Measurements from ENCODE around the gene HDAC4.

HDAC4 gene

GRCh38 chr2:239068411-239068810 lies 332.4 kb downstream of the HDAC4 start:
- no peaks in the 10 kb centered on the region for H3K9me3 ChIP-seq
- TF ChIP-seq, protein P1, sequence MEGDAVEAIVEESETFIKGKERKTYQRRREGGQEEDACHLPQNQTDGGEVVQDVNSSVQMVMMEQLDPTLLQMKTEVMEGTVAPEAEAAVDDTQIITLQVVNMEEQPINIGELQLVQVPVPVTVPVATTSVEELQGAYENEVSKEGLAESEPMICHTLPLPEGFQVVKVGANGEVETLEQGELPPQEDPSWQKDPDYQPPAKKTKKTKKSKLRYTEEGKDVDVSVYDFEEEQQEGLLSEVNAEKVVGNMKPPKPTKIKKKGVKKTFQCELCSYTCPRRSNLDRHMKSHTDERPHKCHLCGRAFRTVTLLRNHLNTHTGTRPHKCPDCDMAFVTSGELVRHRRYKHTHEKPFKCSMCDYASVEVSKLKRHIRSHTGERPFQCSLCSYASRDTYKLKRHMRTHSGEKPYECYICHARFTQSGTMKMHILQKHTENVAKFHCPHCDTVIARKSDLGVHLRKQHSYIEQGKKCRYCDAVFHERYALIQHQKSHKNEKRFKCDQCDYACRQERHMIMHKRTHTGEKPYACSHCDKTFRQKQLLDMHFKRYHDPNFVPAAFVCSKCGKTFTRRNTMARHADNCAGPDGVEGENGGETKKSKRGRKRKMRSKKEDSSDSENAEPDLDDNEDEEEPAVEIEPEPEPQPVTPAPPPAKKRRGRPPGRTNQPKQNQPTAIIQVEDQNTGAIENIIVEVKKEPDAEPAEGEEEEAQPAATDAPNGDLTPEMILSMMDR (IDR thresholded peaks at IDR 0.05), result no peak
- no peak overlapping the region for H3K27ac ChIP-seq
- peaks cover 95% of the 10 kb centered on the region for H3K36me3 ChIP-seq
- H3K4me3 ChIP-seq (ENCODE audit: low read depth in 1 of 2, low read length in 1 of 2), result no peak overlapping the region
- H3K4me1 ChIP-seq (ENCODE audit: control insufficient read depth in 1 of 2, insufficient read depth in 1 of 2, low read depth in 1 of 2, low read length in 1 of 2), result no peaks in the 10 kb centered on the region
- H3K27me3 ChIP-seq, result no peaks in the 10 kb centered on the region

DNA sequence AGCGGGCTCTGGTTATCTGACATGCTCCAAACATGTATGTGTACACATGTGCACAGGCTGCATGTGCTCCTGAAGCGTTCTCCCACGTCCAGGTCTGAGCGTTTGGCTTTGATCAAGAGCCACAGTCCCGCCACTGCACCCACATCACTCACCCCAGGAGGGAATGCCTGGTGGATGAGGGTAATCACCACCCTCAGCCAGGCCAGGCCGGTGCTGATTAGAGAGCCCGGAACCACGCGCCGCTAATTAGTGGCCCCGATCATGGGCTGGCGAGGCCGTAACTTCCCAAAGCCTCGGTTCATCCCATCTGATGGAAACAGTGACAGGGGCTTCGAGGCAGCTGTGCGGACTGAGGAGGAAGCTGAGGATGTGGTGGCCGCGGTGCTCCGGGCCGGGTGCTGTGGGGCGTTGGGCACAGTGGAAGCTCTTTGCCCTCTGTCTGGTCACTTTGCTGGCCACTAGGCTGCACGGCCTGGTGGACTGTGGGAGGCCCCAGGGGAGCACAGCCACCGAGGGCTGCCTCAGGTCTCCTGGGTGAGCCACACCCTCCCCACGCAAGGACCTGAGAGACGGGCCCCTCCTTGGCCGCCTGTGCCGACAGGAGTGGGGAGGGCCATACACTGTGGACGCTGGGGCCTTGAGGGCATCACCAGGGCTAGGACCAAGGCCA lies 333.5 kb downstream of the HDAC4 start:
- H3K36me3 ChIP-seq, result peaks cover 94% of the 10 kb centered on the region
- H3K4me3 ChIP-seq (ENCODE audit: low read depth in 1 of 2, low read length in 1 of 2), result no peak overlapping the region
- no peaks in the 10 kb centered on the region for H3K27me3 ChIP-seq
- TF ChIP-seq, protein P1 (IDR thresholded peaks at IDR 0.05), result no peak
- no peak overlapping the region for H3K27ac ChIP-seq
- no peaks in the 10 kb centered on the region for H3K9me3 ChIP-seq
- H3K4me1 ChIP-seq (ENCODE audit: control insufficient read depth in 1 of 2, insufficient read depth in 1 of 2, low read depth in 1 of 2, low read length in 1 of 2), result no peaks in the 10 kb centered on the region

GRCh38 chr2:239066597-239066996 lies 334.2 kb downstream of the HDAC4 start:
- Histone ChIP-seq H3K27ac (no peak overlapping the region), H3K27me3 (no peaks in the 10 kb centered on the region), H3K9me3 (no peaks in the 10 kb centered on the region), H3K4me3 (ENCODE audit: low read depth in 1 of 2, low read length in 1 of 2) (no peak overlapping the region), H3K4me1 (ENCODE audit: control insufficient read depth in 1 of 2, insufficient read depth in 1 of 2, low read depth in 1 of 2, low read length in 1 of 2) (no peaks in the 10 kb centered on the region), H3K36me3 (peaks cover 94% of the 10 kb centered on the region)
- TF ChIP-seq, protein P1 (IDR thresholded peaks at IDR 0.05), result no peak

DNA sequence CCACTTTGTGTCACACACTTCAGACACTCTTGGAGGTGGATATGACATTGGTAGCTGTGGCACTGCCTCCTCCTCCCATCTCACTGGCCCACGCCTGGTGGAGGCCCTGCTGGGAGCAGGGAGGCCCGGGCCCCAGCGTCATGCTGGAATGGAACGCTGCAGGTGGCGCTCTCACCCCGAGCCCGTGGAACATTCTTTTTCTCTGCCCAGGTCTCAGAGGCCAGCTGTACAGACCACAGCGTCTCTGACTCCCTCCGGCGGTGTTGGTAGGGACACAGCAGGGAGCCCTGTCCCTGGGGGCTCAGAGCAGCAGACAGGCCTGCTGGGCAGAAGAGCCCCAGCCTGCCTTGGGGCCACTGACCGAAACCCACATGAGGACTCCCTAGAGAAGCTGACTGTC lies 334.9 kb downstream of the HDAC4 start:
- TF ChIP-seq, protein P1 (IDR thresholded peaks at IDR 0.05), result no peak
- Histone ChIP-seq H3K9me3 (no peaks in the 10 kb centered on the region), H3K36me3 (peaks cover 94% of the 10 kb centered on the region), H3K27me3 (no peaks in the 10 kb centered on the region), H3K4me3 (ENCODE audit: low read depth in 1 of 2, low read length in 1 of 2) (no peak overlapping the region), H3K4me1 (ENCODE audit: control insufficient read depth in 1 of 2, insufficient read depth in 1 of 2, low read depth in 1 of 2, low read length in 1 of 2) (no peaks in the 10 kb centered on the region), H3K27ac (no peak overlapping the region)

GRCh38 chr2:239065537-239065936 lies 335.3 kb downstream of the HDAC4 start:
- no peaks in the 10 kb centered on the region for H3K4me1 ChIP-seq (ENCODE audit: control insufficient read depth in 1 of 2, insufficient read depth in 1 of 2, low read depth in 1 of 2, low read length in 1 of 2)
- H3K36me3 ChIP-seq, result peaks cover 94% of the 10 kb centered on the region
- TF ChIP-seq, protein P1 (IDR thresholded peaks at IDR 0.05), result no peak
- no peaks in the 10 kb centered on the region for H3K9me3 ChIP-seq
- H3K4me3 ChIP-seq (ENCODE audit: low read depth in 1 of 2, low read length in 1 of 2), result no peak overlapping the region
- no peaks in the 10 kb centered on the region for H3K27me3 ChIP-seq
- H3K27ac ChIP-seq, result no peak overlapping the region
